Bronchial epithelial cell (primary cell): ENCODE data around the gene RETREG1. TPM values are rescaled to one million over a fixed set of nuclear protein-coding genes. Genes with fewer than 3 reads are reported as not detected.
"Not testable (repeated sequence)": the region's sequence is repeated elsewhere in the genome, so short reads cannot be mapped to it uniquely, and the experiment has no call there.

Source experiments
- DNase-seq: peaks from one replicate; pipeline ENCODE4 v3.0.0-alpha.2; 2010; ENCODE audit warnings: low read depth
- FAIRE-seq: peaks from 2 replicates; lab custom pipeline; 2011; peaks lifted over from hg19 to GRCh38; lab: Jason Lieb, UNC
- H3K27me3 ChIP-seq: 2 replicates; pipeline ENCODE4 v1.5.1; 2011; ENCODE audit warnings: low read length; ENCODE audit not compliant: control insufficient read depth, insufficient read depth
- H3K36me3 ChIP-seq: 2 replicates; pipeline ENCODE4 v1.5.1; 2011; ENCODE audit warnings: low read length; ENCODE audit not compliant: control insufficient read depth, insufficient read depth
- H3K4me3 ChIP-seq: 2 replicates; pipeline ENCODE4 v1.5.1; 2011; ENCODE audit warnings: mild to moderate bottlenecking, low read depth, low read length, control low read depth
- total RNA-seq: library from RNA; depleted of rRNA; stranded (reverse); fragments of >200 nt; gene quantifications from 2 replicates; pipeline ENCODE4 v1.2.1, GENCODE V29; 2014
- TF ChIP-seq, protein P1 (sequence below): IDR thresholded peaks from 2 replicates; pipeline ENCODE4 v1.5.1; 2011; ENCODE audit warnings: mild to moderate bottlenecking, moderate library complexity, low read length, control low read depth, inconsistent platforms; ENCODE audit not compliant: insufficient read depth, severe bottlenecking

Gene RETREG1
- total RNA-seq, 1 donor from 2014 or later = 0.53 TPM

DNA sequence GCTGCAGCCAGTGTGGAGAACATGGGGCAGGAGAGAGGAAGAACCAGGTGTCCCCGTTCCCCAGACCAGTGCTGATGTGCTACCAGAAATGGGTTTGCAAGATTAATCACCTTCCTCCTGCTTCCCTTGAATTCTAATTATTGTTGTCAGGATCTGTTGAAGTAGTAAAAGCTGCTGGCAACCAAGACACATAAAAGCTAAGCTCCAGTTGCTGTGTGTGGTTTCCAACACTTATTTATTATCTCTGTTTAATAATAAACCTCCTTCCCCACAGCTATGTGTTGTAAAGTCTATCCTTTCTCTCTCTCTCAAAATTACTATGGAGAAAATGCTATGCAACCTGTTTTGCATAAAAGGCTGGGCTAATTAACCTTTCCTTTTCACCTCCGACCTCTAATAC is 2.3 kb upstream of the RETREG1 start:
- peaks cover 10% of the 10 kb centered on the region for H3K27me3 ChIP-seq
- no peak for DNase-seq
- no peak overlapping the region for H3K4me3 ChIP-seq
- H3K36me3 ChIP-seq = no peaks in the 10 kb centered on the region
- TF ChIP-seq, protein P1, sequence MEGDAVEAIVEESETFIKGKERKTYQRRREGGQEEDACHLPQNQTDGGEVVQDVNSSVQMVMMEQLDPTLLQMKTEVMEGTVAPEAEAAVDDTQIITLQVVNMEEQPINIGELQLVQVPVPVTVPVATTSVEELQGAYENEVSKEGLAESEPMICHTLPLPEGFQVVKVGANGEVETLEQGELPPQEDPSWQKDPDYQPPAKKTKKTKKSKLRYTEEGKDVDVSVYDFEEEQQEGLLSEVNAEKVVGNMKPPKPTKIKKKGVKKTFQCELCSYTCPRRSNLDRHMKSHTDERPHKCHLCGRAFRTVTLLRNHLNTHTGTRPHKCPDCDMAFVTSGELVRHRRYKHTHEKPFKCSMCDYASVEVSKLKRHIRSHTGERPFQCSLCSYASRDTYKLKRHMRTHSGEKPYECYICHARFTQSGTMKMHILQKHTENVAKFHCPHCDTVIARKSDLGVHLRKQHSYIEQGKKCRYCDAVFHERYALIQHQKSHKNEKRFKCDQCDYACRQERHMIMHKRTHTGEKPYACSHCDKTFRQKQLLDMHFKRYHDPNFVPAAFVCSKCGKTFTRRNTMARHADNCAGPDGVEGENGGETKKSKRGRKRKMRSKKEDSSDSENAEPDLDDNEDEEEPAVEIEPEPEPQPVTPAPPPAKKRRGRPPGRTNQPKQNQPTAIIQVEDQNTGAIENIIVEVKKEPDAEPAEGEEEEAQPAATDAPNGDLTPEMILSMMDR = no peak
- no peak for FAIRE-seq

DNA sequence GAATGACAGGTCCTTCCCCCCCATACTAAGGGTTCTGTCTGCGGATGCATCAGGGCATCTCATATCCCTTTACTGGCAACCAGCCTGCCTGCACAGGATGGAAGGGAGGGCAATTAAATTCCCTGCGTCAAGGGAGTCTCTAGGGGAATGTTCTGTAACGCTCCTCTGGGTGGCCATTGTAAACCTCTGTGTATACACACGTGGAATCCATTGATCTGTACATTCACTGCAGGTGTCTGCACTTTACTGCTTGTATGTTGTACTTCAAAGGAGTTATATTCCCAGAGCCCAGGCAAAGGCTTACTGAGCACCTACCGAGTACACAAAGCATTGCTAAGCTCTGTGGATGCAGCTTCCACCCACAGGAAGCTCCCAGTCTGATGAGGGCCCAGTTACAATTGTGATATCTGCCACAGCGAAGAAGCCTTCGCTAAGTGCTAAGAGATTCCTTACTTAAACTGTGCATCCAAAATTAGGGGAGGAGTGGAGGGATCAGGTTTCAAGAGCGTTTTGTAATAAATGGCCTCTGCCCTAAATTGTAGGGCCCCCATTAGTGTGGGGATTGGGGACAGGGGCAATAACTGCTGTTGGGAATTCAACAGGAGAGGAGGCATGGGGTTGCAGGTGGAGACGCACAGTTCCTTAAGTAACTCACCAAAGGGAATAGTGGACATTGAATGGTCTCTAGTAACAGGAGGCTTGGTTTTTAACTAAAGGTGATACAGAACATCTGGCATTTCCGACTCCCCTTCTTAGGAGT is 1.5 kb upstream of the RETREG1 start:
- no peak for FAIRE-seq
- Histone ChIP-seq H3K4me3 (no peak overlapping the region), H3K36me3 (no peaks in the 10 kb centered on the region), H3K27me3 (peaks cover 10% of the 10 kb centered on the region)
- no peak for DNase-seq
- TF ChIP-seq, protein P1 = no peak

DNA sequence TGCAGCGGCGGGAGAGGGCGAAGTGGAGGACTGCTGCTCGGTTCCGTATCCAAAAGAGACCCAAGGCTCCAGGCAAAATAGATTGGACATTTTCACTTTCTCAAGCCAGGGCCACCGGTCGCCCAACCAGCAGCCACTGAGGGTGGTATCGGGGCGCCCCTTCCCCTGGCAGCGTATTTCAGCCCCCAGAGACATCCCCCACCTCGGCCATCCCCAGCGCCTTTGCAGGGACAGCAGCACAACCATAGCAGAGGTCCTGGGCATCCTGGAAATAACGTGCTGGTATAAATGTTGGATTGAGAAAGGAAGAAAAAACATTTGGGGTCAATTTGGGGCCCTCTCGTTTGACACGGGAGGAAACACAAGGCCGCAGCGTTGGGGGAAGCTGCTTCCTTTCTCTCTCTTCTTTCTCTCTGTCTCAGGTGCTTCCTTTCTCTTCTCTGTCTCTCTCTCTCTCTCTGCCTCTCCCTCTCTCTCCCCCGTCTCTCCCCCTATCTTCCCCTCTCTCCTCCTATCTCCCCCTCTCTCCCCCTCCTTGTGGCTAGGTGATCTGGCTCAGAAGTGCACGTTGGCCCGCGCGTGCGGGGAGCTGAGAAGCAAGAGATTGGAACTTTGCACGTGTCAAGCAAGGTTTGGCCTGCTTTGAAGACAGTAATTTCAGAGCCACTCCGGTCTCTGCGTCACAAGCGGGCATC is 624 bp upstream of the RETREG1 start:
- TF ChIP-seq, protein P1 = no peak
- Histone ChIP-seq H3K36me3 (no peaks in the 10 kb centered on the region), H3K27me3 (peaks cover 10% of the 10 kb centered on the region), H3K4me3 (peak overlapping the region; percentile 46)
- no peak for DNase-seq
- no peak for FAIRE-seq

DNA sequence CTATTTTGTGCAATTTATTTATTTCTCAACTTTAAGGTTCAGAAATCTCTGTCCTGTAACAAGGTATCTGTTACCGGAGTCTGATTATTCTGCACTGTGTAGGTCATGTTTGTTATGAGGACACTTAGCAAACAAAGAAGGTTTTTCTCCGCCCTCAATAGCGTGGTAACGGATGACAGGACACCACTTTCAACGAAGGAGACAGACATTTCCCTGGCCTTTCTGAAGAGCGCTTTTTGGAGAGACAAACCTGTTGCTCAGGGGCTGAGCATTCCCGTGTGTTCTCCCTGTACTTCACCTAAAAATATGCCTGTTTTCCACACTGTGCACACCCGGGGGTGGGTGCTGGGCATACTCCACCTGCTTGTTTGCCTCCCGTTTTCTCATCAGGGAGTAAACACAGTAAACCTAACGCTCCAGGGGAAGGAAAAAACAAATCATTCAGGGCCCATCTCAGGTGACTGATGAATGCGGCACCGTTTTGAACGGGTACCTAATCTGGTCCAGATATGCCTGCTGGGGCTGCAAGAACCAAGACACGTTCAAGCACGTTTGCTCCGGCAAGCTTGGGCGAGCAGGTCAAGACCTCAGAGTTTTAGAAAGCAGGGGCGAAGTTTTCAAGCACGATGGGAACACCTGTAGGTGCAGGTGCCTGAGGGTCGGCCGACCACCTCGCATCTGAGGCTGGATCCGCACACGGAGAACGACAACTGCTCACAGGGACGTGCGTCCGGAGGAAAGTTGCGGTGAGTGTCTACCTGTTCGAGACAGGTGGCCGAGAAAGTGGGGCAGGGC is 859 bp downstream of the RETREG1 start:
- Histone ChIP-seq H3K36me3 (no peaks in the 10 kb centered on the region), H3K27me3 (peaks cover 10% of the 10 kb centered on the region), H3K4me3 (peak overlapping the region; percentile 46)
- peak; percentile 31 for DNase-seq
- no peak for FAIRE-seq
- TF ChIP-seq, protein P1 = no peak

DNA sequence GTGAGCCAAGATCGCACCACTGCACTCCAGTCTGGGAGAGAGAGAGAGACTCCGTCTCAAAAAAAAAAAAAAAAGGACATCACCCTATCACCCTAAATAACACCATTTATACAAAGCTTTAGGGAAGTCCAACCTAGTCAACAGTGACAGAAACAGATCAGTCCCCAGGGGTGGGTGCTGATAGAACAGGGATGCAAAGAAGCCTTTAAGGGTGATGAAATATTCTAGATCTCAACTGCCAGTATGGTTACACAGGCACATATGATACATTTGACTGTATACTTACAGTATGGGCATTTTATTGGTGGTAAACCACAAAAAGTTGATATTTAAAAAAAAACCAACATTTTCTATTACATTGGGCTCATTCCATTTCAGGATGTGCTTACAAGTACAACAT is 4.8 kb downstream of the RETREG1 start:
- Histone ChIP-seq H3K4me3 (no peak overlapping the region), H3K36me3 (no peaks in the 10 kb centered on the region), H3K27me3 (peaks cover 2% of the 10 kb centered on the region)
- DNase-seq (no peak), FAIRE-seq (no peak)
- TF ChIP-seq, protein P1 = no peak

DNA sequence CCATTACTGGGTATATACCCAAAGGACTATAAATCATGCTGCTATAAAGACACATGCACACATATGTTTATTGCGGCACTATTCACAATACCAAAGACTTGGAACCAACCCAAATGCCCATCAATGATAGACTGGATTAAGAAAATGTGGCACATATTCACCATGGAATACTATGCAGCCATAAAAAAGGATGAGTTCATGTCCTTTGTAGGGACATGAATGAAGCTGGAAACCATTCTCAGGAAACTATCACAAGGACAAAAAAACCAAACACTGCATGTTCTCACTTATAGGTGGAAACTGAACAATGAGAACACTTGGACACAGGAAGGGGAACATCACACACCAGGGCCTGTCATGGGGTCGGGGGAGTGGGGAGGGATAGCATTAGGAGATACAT is 5.9 kb downstream of the RETREG1 start:
- H3K36me3 ChIP-seq, H3K27me3 ChIP-seq, DNase-seq, FAIRE-seq, H3K4me3 ChIP-seq: not testable (repeated sequence)
